Measurements from ENCODE around the gene ELAVL1.
A peak's percentile ranks its signal among the peaks of the same experiment; 100 is the strongest.
"Not testable (repeated sequence)": the region's sequence is repeated elsewhere in the genome, so short reads cannot be mapped to it uniquely, and the experiment has no call there.

ELAVL1 gene

DNA sequence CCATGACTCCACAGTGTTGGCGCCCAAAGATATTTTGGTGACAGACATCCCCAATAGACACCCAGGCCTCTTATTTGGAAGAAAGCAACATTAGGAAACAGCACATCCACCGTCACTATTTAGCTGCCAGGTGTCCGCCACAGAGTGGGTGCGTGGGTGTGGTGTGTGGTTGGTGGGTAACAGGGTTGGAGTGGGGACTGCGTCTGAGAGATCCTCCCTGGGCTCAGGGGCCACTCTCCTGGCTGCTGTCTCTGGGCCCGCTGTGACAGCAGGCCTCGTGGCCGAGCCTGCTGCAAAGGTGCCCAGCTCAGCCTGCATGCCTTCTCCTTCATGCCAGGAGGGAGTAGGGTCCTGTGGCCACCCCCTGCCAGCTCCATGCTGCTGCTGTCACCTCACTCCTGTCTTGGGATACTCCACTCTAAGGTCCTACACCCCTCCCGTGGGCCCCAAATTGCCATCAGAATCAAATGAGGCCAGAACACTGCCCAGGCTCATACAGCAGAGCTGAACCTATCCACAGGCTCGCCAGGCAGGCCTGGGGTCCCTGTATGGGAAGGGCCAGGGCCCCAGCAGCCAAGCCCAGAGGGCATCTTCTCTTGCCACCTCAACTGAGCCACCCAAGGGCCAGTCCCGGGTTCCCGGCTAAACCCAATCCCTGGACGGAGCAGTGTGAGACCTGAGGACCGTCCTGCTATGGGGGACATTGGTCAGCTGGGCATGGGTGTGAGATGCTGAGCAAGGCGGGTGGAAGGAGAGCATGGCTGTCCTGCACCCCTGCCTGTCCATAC is 37.2 kb downstream of the ELAVL1 start:
- no peak for DNase-seq

DNA sequence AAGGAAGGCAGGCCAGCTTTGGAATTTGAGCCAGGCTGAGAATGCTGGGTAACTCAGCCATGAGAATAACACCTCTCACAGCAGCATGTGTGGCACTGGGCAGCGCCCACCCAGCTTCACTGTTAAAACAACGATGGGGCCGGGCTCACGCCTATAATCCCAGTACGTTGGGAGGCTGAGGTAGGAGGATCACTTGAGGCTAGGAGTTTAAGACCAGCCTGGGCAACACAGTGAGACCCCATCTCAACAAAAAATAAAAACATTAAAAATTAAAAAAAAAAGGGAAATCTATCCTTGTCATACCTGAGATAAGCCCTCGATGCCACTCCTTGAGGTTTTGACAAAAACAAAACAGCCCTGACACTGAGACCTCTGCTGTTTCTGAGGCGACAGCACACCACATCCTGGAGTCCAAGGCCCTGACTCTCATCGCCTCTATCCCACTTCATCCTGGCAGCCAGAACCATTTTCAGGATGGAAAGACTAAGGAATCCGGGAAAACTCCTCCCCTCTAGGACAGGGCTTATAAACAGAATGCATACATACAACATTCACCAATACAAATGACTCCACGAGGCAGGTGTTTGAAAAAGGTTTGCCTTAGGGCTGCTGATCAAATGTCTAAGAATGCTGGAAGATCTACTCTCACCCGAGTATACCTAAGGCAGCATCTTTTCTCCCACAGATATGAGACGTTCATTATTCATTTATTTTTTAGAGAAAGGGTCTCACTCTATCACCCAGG is 39.3 kb downstream of the ELAVL1 start:
- DNase-seq = no peak

GRCh38 chr19:7965259-7965841 is 40.1 kb downstream of the ELAVL1 start:
- no peak for DNase-seq

- DNase-seq = no peak
These were observed 41.9 kb downstream of the ELAVL1 start for GRCh38 chr19:7963566-7963965.

DNA sequence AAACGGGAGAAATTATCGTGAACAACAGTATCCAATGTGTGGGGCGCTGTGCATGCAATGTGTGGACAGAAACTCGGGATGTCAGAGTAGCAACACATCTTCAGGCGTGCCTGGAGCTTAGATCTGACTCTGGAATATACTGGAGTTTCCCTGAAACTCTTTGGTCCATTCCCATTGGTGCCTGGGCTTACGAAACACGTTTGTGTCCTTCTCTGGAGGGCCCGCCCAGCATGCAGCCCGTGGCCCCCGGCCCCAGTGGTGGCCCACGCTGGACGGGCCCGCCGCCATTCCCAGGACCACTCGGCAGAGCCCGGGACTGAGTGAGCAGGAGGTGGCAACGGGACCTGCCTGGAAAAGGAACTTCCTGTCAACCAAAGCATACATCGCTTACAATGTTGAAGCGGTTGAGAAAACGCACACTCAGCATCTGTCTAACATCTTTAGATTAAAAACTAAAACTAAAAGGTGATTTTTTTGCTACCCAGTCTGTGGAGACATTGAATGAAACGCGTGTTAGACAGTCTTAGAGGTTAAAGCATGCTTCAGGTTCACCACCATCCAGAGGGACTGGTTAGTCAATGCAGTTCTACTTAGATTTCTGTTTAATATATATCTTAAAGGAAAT is 42.7 kb downstream of the ELAVL1 start:
- no peak for DNase-seq

DNA sequence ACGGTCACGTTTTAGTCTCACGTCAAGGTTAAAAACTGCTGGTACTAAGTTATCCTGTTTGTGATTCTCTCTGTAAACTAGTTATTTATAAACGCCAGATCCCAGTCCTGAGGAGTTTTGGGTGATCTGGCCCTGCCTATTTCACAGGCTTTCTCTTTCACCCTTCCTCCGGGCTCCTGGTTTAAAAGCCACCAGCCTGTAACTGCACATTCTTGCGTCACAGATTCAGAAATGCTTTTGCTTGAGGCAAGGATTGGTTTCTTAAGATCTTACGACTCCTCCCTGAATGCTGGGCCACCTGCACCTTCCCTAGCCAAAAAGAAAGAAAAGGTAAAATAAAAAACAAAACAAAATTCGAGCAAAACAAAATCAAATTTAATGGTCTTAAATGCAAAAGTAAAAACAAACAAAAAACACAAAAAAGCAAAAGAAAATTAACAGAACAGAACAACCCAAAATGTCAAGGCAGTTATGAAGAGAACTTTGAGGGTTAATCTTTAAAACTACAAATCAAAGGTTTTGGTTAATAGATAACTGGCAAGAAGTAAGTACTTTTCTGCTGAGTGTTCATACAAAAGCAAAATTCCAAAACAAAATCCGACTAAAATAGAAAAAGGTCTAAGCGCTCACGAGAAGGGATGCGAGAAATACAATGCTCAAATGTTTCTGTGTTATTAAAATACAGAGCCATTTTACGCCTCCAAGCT is 43.4 kb downstream of the ELAVL1 start:
- no peak for DNase-seq

DNA sequence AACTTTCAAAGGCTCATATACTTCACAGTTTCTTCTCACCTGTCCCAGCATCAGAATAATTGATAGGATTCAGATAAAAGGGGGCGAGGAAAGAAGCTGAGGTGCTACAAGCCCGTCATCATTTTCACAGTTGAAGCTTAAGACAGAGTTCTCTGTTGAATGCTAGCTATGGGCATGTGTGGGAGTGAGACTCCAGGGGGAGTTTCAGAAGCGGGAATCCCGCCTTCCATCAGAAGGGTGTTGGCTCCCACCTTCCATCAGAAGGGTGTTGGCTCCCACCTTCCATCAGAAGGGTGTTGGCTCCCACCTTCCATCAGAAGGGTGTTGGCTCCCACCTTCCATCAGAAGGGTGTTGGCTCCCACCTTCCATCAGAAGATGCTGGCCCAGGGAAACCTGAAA is 44.4 kb downstream of the ELAVL1 start:
- not testable (repeated sequence) for DNase-seq

DNA sequence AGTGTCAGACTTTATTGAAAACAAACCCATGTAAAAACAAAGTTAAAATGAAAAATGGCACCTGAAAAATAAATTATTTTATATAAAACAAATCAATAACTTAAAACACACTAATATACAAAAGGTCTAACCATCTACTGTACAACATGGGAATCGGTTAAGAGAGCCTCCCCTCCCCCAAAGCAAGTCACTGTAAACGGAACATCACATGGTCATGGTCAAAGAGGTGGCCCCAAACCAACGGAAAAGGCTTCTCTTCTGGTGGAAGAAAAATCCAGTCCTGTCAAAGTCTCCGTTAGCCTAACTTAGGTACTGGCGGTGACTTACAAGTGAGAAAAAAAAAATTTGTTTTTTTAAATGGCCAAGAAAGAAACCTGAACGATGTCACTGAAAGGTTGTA is 46.2 kb downstream of the ELAVL1 start:
- no peak for DNase-seq

- DNase-seq = no peak
These were observed 49.7 kb downstream of the ELAVL1 start for GRCh38 chr19:7955696-7956095.

DNA sequence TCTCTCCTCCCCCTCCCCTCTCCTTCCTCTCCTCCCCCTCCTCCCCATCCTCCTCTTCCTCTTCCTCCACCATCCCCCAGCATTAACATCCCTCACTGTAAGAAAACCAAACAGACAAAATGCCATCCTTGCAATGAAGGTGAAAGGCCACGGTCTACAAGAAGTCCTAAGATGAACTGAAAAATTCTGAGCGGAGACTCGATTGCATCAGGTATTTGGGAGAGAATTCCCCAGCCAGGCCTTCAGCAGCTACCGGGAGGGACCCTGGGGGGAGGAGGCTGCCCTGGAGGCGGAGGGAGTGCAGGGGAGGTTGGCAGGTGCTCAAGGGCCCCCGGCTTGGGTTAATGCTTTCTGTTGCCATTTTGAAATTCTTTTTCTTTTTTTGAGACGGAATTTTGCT is 51.9 kb downstream of the ELAVL1 start:
- no peak for DNase-seq

DNA sequence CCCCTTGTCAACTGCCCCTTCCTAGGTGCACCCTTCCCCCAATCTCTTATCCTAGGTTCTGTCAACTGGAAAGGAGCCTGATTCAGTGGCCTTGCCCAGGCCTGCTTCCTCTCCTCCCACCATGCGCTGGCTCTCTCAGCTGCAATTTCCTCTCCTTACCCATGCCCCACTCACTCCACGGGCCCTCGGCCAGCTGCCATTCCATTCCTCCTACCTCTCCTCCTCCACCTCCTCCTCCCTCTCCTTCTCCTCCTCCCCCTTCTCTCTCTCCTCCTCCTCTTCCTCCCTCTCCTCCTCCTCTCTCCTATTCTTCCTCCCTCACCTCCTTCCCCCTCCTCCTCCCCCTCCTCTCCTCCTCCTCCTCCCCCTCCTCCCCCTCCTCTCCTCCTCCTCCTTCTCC is 52.4 kb downstream of the ELAVL1 start:
- no peak for DNase-seq

GRCh38 chr19:7947939-7948338 is 57.5 kb downstream of the ELAVL1 start:
- DNase-seq = no peak

DNA sequence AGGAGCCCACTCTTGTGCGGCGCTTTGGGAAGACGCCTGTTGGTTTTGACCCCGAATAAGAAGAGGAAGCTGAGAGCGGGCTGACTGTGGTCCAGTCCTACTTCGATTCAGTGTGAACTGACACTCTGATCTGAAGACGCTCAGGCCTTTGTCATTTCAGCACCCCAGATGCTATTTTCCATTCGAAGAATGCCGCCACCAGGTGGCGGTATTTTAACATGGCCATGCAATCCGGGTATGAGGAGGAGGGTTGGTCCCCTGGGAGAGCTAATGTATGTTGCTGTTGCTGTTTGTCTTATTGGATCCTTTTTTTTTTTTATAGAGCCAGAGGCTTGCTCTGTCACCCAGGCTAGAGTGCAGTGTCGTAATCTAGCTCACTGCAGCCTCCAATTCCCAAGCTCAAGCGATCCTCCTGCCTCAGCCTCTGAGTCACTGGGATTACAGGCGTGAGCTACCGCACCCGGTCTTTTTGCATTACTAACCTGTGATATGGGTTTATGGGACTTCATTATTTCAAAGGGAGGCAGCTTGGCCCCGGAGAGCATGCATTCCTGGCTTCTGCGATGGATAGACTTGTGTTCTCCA is 61.2 kb downstream of the ELAVL1 start:
- peak; percentile 85 for DNase-seq

DNA sequence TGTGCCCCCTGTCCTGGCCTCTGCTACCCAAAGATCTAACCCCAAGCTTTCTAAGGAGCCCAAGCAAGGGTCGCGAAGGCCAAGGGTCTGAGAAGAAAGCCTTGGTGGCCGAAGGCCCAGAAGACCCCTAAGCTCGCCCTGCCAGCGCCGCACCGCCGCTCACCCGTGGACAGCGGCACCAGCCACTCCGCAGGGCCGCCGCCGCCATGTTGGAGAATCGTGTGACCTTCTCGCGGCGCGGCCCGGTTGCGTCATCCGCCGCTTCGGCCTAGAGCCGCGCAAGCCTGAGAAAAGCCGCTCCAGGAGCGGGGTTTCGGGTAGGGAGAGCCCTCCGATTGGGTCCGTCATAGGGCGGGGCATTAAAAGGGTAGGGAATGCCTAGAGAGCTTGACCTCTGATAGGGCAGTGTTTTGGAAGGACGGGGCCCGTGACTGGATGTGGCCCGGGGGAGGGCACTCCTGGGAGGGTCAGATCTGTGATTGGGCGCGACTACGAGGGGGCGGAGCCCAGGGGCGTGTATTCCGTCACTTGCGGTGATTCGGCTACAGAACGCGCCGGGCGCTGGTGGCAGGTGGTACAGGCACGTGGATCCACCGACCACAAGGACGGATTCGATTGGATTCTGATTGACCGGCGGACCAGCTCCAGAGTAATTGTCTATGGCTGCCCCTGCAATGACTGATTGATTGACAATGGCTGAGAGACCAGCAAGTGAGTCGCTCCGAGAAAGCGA is 61.8 kb downstream of the ELAVL1 start, which contains the start of gene TIMM44:
TSS of gene TIMM44 (minus strand) at position 223 of the 733 bp plus-strand sequence. CDS start at position 208, 15 bp downstream.
- peak; percentile 97 for DNase-seq

DNA sequence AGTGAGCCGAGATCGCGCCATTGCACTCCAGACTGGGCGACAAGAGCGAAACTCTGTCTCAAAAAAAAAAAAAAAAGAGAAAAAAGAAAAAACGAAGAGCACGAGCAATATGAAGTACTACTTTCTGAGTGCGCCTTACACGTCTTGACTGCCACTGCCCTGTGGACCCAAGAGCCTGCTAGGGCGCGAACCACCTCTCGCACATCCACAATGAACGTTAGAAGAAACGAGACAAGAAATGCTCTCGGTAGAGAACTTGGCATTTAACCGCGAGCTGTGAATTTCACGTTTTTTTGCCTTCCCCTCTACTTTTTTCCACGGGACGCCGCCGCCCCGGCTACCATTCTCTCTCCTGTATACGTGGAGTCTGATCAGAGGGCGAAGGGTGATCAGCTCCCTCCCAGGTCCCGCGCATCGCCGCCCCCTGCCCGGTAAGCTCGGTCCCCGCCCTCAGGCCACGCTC is 62.4 kb downstream of the ELAVL1 start:
- DNase-seq = no peak

DNA sequence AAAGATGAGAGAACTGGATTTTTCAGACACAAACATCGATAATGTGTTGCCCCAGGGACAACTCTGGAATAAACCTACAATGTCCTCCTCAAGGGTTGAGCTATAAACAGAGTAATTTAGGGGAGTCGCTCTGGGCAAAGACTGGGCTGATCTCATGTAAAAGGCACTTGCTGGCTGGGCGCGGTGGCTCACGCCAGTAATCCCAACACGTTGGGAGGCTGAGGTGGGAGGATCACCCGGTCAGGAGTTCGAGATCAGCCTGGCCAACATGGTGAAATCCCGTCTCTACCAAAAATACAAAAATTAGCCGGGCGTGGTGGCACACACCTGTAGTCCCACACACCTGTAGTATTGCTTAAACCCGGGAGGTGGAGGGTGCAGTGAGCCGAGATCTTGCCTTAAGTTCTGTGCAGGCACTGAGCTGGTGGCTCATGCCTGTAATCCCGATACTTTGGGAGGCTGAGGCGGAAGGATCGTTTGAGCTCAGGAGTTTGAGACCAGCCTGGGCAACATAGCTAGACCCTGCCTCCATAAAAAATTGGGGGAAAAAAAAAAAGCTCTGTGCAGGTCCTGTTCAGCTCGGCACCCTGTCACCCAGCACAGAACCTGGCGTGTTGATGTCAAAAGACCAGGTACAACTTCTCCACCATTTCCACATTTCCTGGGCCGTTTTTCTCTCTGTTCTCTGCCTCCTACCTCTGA is 63.4 kb downstream of the ELAVL1 start:
- no peak for DNase-seq

- DNase-seq = no peak
These were observed 64.6 kb downstream of the ELAVL1 start for GRCh38 chr19:7940841-7941240.

- DNase-seq = no peak
These were observed 70.7 kb downstream of the ELAVL1 start for GRCh38 chr19:7934766-7935165.

GRCh38 chr19:7933828-7934725 is 71.4 kb downstream of the ELAVL1 start:
- no peak for DNase-seq

DNA sequence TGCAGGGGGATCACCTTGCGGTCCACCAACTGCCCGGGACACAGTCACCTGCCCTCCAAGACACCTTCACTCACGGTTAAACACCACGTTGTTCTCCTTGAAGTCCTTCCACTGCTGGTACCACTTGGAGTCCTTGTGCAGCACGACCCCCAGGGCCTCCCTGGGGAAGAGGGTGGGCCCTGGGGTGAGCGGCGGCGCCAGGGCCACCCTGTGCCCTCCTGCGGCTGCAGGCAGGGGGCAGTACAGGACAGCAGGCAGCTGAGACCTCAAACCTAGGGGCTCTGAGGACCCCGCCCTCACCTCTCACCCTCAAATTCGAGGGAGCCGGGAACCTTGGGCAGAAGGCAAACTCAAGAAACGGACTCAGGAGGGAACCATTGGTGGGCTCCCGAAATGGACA is 72.0 kb downstream of the ELAVL1 start:
- no peak for DNase-seq
